ENCODE data around the gene CDC42BPG. TPM values are rescaled to one million over a fixed set of nuclear protein-coding genes. Genes with fewer than 3 reads are reported as not detected.
A peak's percentile ranks its signal among the peaks of the same experiment; 100 is the strongest.

Gene CDC42BPG
- total and polyA plus RNA-seq, 2 of the 8 experiments (the other 6 are each of a cell fraction or from before 2014, with no cell fraction given), result 3.7 to 10.6 TPM

DNA sequence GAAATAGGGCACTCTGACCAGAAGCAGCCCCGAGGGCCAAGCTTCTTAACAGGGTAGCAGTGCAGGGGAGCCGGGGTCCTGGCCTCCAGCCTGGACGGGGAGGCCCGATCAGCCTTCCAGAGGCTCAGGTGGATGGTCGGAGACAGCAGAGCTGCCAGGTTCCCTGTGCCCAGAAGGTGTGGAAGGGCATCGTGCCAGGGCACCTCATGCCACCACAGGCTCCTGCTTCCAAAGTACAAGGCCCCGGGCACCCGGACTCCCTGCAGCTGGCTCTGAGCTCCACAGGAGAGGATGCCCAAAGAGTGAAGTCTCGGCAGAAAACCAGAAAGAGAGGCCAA is 19.7 kb upstream of the CDC42BPG start:
- WGBS, 2 experiments (ENCODE audit: extremely low coverage in 1 of 2, insufficient coverage in 1 of 2, insufficient read length in 1 of 2, insufficient replicate concordance in 2 of 2, low coverage in 1 of 2, low lambda C conversion rate in 2 of 2, missing lambda C conversion rate in 1 of 2), result 92% methylated on average over 9 of the region's 9 CpGs; no CpG with 5 or more reads in 1 of the 2 experiments
- Histone ChIP-seq H2BK12ac (ENCODE audit: low read depth, low read length) (peak overlapping the region; percentile 80; the same call in 1 of the 2 replicates), H4K5ac (ENCODE audit: insufficient read length, low read depth, low read length) (no peak overlapping the region), H3K23me2 (ENCODE audit: low read depth, low read length) (no peaks in the 10 kb centered on the region), H3K18ac (ENCODE audit: extremely low read depth, low read length) (no peak overlapping the region; the same call in 1 of the 2 replicates), H2AK5ac (ENCODE audit: low read depth, low read length) (no peak overlapping the region), H2BK15ac (ENCODE audit: low read length) (no peak overlapping the region), H3K79me2 (ENCODE audit: control insufficient read depth in 1 of 2, insufficient read depth in 2 of 2, low read length in 2 of 2) (peaks cover 0 to 9% of the 10 kb centered on the region in 2 experiments; a peak in 1 of 4 replicates), H3K36me3 (ENCODE audit: control insufficient read depth in 2 of 4, insufficient read depth in 4 of 4, low read length in 3 of 4) (no peaks in the 10 kb centered on the region; a peak in 1 of 8 replicates), H2BK5ac (ENCODE audit: low read depth, low read length) (peak overlapping the region; percentile 71; the same call in 1 of the 2 replicates), H3K9me3 (ENCODE audit: insufficient read depth in 2 of 2, low read depth in 1 of 2, low read length in 1 of 2) (no peaks in the 10 kb centered on the region), H3K56ac (replicated peaks; ENCODE audit: insufficient read length, low read depth, low read length) (no peak overlapping the region), H3K14ac (ENCODE audit: insufficient read length) (no peak overlapping the region), H2BK120ac (replicated peaks; ENCODE audit: low read depth, low read length) (no peak overlapping the region), H3K9ac (replicated peaks in 1 of 4; ENCODE audit: extremely low read depth in 1 of 4, low read depth in 3 of 4, low read length in 3 of 4) (no peak overlapping the region), H3K4me1 (replicated peaks in 1 of 4; ENCODE audit: control insufficient read depth in 3 of 4, insufficient read depth in 4 of 4, low read length in 3 of 4) (peaks cover 0 to 20% (median 15%) of the 10 kb centered on the region in 4 experiments; a peak in 6 of 7 replicates), H4K8ac (ENCODE audit: extremely low read depth, insufficient read depth, low read length) (peak overlapping the region; percentile 66), H3K27ac (ENCODE audit: low read depth, low read length) (0 out of 2 replicates have a peak overlapping the region, but pooled peaks have one; percentile 1), H3K4me3 (ENCODE audit: extremely low read depth in 1 of 4, insufficient read depth in 2 of 4, low read depth in 3 of 4, low read length in 4 of 4) (no peak overlapping the region), H2AFZ (ENCODE audit: low read length) (no peak overlapping the region), H3K23ac (ENCODE audit: insufficient read length) (no peak overlapping the region), H3K4ac (replicated peaks; ENCODE audit: insufficient read length, low read depth, low read length) (no peak overlapping the region), H4K91ac (replicated peaks; ENCODE audit: insufficient read length, low read length) (no peak overlapping the region), H4K20me1 (replicated peaks in 1 of 2; ENCODE audit: control insufficient read depth in 1 of 2, insufficient read depth in 2 of 2, low read length in 2 of 2) (peaks cover 0 to 2% of the 10 kb centered on the region in 2 experiments), H2BK20ac (ENCODE audit: low read length) (no peak overlapping the region), H3K4me2 (ENCODE audit: insufficient read depth in 1 of 2, low read depth in 2 of 2, low read length in 2 of 2) (no peak overlapping the region), H3K79me1 (ENCODE audit: low read depth, low read length) (peaks cover 10% of the 10 kb centered on the region), H3K27me3 (replicated peaks in 1 of 4; ENCODE audit: control insufficient read depth in 3 of 4, extremely low read depth in 1 of 4, insufficient read depth in 3 of 4, low read length in 3 of 4) (no peaks in the 10 kb centered on the region)
- ChIA-PET POLR2A (ENCODE audit: partially characterized antibody) (interaction anchor here (0.9 to 25.7 kb wide), 6 partner anchors 11 to 246 kb away, joined by 3 to 408 read pairs (median 4); partner anchors contain the start of gene EHD1), CTCF (ENCODE audit: partially characterized antibody) (interaction anchor here (1.4 to 32.3 kb wide), 6 partner anchors 13 to 151 kb away, joined by 3 to 1058 read pairs (median 6); partner anchors contain the start of genes BATF2 and EHD1)
- DNase-seq (ENCODE audit: low read depth in 1 of 2, low spot score in 2 of 2) (peak in 1 of 2 experiments; percentile 52), FAIRE-seq (no peak)
- TF ChIP-seq SAP30 (IDR thresholded peaks at IDR 0.05; ENCODE audit: insufficient read depth, insufficient replicate concordance, low read length) (no peak), KDM4A (IDR thresholded peaks at IDR 0.05; ENCODE audit: low read depth, low read length, severe bottlenecking) (no peak), NANOG (IDR thresholded peaks at IDR 0.05; ENCODE audit: insufficient read depth, low read depth, low read length, poor library complexity, severe bottlenecking) (no peak), MAFK (IDR thresholded peaks at IDR 0.05; ENCODE audit: low read depth, low read length) (no peak), RBBP5 (IDR thresholded peaks at IDR 0.05; ENCODE audit: borderline replicate concordance, low read depth, low read length) (no peak), RNF2 (IDR thresholded peaks at IDR 0.05; ENCODE audit: borderline replicate concordance, low read depth, low read length, missing control alignments, poor library complexity, severe bottlenecking) (no peak), CHD1 (IDR thresholded peaks at IDR 0.05; ENCODE audit: low read depth, low read length) (no peak), YY1 (IDR thresholded peaks at IDR 0.05; ENCODE audit: low read depth, low read length) (no peak)
- TF ChIP-seq, protein P1, sequence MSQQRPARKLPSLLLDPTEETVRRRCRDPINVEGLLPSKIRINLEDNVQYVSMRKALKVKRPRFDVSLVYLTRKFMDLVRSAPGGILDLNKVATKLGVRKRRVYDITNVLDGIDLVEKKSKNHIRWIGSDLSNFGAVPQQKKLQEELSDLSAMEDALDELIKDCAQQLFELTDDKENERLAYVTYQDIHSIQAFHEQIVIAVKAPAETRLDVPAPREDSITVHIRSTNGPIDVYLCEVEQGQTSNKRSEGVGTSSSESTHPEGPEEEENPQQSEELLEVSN (IDR thresholded peaks at IDR 0.05), result no peak
- TF ChIP-seq, protein P2, sequence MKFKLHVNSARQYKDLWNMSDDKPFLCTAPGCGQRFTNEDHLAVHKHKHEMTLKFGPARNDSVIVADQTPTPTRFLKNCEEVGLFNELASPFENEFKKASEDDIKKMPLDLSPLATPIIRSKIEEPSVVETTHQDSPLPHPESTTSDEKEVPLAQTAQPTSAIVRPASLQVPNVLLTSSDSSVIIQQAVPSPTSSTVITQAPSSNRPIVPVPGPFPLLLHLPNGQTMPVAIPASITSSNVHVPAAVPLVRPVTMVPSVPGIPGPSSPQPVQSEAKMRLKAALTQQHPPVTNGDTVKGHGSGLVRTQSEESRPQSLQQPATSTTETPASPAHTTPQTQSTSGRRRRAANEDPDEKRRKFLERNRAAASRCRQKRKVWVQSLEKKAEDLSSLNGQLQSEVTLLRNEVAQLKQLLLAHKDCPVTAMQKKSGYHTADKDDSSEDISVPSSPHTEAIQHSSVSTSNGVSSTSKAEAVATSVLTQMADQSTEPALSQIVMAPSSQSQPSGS (IDR thresholded peaks at IDR 0.05; ENCODE audit: low read length), result no peak
